Activated T-cell treated with anti-CD3 and anti-CD28 coated beads, Interleukin-2, amount 50 U/mL, for 4 hours (primary cell): ENCODE data around the gene GLMP. TPM values are rescaled to one million over a fixed set of nuclear protein-coding genes. Genes with fewer than 3 reads are reported as not detected.
A peak's percentile ranks its signal among the peaks of the same experiment; 100 is the strongest.

ENCODE experiments used
- ATAC-seq, 2 donors: fragments of 200-7000 bp; cut with Tn5 transposase; one replicate each; pipeline ENCODE4 v1.10.0; 2021
- DNase-seq: peaks from one replicate; pipeline ENCODE4 v3.0.0-alpha.2; 2020
- H3K27me3 Mint-ChIP-seq: one replicate; pipeline ENCODE4 v1.8.0; 2021; ENCODE audit warnings: low read depth, mixed read lengths
- H3K36me3 Mint-ChIP-seq: one replicate; pipeline ENCODE4 v1.8.0; 2022; ENCODE audit warnings: mixed read lengths; ENCODE audit not compliant: insufficient read depth
- H3K4me1 Mint-ChIP-seq: one replicate; pipeline ENCODE4 v1.8.0; 2021; ENCODE audit warnings: low read depth, mixed read lengths
- H3K4me3 Mint-ChIP-seq: one replicate; pipeline ENCODE4 v1.8.0; 2021; ENCODE audit warnings: mild to moderate bottlenecking, moderate library complexity, mixed read lengths
- H3K9me3 Mint-ChIP-seq: one replicate; pipeline ENCODE4 v1.8.0; 2021; ENCODE audit warnings: mixed read lengths
- total RNA-seq, 3 donors: library from RNA; stranded (reverse); gene quantifications; one replicate each; pipeline ENCODE4 v1.2.1, GENCODE V29; 2021

GLMP gene
- total RNA-seq, 3 donors from 2014 or later: 12.6 to 15.8 (median 13.2) TPM

DNA sequence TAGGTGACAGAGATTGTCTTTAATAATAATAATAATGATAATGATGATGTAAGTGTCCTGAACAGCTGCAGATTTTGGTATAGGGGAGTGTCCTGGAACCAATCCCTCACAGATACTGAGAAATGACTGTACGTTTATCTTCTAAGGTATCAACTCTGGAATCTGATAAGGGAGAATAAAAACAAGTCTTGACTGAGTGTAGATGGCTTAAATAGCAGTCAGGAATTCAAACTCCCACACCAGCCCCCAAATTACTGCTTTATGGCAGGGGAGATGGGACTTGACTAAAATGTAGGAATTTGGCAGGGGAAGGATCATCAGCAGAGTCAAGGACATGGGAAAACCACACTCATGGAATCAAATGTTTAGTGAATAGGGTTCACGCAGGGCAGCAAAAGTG, 9.7 kb upstream of the GLMP start:
- Mint-ChIP-seq H3K36me3 (peaks cover 21% of the 10 kb centered on the region), H3K4me3 (no peak overlapping the region), H3K9me3 (no peaks in the 10 kb centered on the region)

DNA sequence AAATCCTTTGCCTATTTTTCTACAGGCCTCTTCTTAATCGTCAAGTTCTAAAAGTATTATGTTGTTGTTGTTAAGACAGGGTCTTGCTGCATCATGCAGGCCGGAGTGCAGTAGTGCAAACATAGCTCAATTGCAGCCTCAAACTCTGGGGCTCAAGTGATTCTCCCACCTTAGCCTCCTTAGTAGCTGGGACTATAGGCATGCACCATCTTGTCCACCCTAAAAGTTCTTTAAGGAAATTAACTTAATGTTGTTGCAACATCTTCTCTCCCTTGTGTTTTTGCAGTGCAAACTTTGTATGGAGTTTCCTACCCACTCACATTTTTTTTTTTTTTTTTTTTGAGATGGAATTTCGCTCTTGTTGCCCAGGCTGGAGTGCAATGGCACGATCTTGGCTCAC, 7.8 kb upstream of the GLMP start:
- Mint-ChIP-seq H3K27me3 (no peaks in the 10 kb centered on the region), H3K4me3 (no peak overlapping the region), H3K9me3 (no peaks in the 10 kb centered on the region), H3K36me3 (peaks cover 12% of the 10 kb centered on the region), H3K4me1 (no peaks in the 10 kb centered on the region)
- ATAC-seq (no peak), DNase-seq (no peak)

More for the DNA sequence above, 9.7 kb upstream of the GLMP start:
- Mint-ChIP-seq H3K4me1 (no peaks in the 10 kb centered on the region), H3K27me3 (no peaks in the 10 kb centered on the region)
- DNase-seq: no peak
- ATAC-seq: no peak

DNA sequence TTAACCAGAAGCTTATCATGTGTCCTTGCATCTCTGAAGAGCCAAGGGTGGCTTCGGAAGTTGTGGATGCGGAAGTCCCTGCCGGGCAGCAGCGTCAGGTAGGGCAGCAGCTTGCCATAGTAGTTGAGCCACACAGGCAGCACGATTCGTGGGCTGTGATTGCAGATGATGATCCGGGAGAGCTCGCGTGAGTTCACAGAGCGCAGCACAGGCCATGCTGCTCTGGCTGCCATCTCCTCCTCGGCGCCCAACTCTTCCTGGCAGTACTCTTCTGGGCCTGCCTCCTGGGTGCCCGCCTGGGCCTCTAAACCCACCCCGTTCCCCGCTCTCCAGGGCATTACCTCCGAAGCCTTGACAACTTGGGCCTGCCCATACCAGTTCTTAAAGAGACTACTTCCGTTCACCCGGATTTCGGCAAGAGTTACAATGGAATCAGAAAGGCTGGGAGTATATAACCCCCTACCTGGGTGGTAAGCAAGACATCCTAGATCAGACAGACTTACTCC, 3.4 kb upstream of the GLMP start, which contains the start of gene VHLL:
Gene VHLL (minus strand): TSS at position 456 of the 506 bp plus-strand sequence. CDS start 118 bp downstream, at position 338.
- ATAC-seq: no peak
- no peaks in the 10 kb centered on the region for H3K27me3 Mint-ChIP-seq
- no peaks in the 10 kb centered on the region for H3K9me3 Mint-ChIP-seq
- no peak within 1 kb of the TSS for H3K4me3 Mint-ChIP-seq
- DNase-seq: no peak
- H3K36me3 Mint-ChIP-seq: no peaks in the 10 kb centered on the region
- H3K4me1 Mint-ChIP-seq: peaks cover 18% of the 10 kb centered on the region

DNA sequence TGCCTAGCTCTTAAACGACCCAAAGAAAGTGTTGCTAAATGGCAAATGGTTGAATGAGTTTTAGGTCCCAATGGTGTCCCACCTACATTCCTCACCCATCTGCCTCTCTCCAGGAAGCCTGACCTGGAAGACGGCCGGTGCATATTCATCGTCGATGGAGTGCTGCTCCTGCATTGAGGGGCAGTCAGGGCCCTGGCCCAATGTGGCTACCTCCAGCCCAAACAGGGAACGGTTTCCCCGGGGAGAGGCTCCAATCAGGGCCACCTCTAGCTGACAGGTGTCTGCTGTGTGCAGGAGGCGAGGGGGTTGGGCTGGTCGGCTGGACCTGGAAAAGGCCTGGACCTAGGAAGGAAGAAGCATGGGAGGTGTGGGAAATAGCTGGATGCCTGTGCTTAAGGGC, 1.6 kb downstream of the GLMP start:
- no peaks in the 10 kb centered on the region for H3K27me3 Mint-ChIP-seq
- ATAC-seq (no peak), DNase-seq (no peak)
- peaks cover 18% of the 10 kb centered on the region for H3K4me1 Mint-ChIP-seq
- H3K36me3 Mint-ChIP-seq: peaks cover 10% of the 10 kb centered on the region
- no peaks in the 10 kb centered on the region for H3K9me3 Mint-ChIP-seq
- H3K4me3 Mint-ChIP-seq: no peak overlapping the region

DNA sequence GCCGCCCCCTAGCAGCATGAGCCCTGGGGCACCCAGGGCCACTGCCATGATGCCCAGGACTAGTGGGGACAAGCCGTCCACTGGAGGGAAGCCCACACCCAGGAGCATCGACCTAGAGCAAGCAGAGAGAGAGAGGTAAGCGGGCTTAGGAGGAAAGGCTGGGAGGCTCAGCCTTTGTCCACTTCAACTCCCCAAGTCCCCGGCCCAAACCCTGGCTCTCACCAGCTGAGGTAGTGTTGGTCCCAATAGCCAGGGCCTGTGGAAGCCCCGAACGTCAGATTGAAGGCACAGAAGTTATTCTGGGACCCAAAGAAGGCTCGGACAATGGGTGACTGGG, 2.4 kb downstream of the GLMP start:
- Mint-ChIP-seq H3K4me3 (no peak overlapping the region), H3K27me3 (no peaks in the 10 kb centered on the region), H3K36me3 (peaks cover 13% of the 10 kb centered on the region), H3K4me1 (peaks cover 18% of the 10 kb centered on the region), H3K9me3 (no peaks in the 10 kb centered on the region)
- ATAC-seq: no peak
- DNase-seq: no peak

DNA sequence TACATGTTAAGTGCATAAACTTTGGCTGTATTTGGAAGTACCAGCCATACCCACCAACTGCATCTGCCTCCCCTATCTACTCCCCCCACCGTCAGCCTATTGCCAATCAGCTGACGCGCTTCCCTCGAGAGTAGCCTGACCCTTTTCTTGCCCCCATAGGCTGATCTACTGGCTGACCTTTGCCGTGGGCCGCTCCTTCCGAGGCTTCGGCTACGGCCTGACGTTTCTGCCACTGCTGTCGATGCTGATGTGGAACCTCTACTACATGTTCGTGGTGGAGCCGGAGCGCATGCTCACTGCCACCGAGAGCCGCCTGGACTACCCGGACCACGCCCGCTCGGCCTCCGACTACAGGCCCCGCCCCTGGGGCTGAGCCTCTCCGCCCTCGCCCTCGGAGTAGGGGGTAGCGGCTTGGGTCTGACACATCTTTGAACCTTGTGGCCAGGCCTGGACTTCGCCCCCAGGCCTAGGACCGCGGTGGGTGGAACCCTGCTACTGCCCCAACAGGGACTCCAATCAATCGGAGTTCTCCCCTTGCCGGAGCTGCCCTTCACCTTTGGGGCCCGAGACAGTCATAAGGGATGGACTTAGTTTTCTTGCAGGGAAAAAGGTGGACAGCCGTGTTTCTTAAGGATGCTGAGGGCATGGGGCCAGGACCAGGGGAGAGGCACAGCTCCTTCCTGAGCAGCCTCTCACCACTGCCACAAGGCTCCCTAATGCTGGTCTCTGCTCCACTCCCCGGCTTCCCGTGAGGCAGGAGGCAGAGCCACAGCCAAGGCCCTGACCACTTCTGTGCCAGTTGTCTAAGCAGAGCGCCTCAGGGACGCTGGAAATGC, 4.0 kb downstream of the GLMP start:
- Mint-ChIP-seq H3K36me3 (peaks cover 13% of the 10 kb centered on the region), H3K27me3 (no peaks in the 10 kb centered on the region), H3K9me3 (no peaks in the 10 kb centered on the region), H3K4me1 (peaks cover 18% of the 10 kb centered on the region), H3K4me3 (no peak overlapping the region)
- DNase-seq (no peak), ATAC-seq (peak; percentile 34 to 49)

DNA sequence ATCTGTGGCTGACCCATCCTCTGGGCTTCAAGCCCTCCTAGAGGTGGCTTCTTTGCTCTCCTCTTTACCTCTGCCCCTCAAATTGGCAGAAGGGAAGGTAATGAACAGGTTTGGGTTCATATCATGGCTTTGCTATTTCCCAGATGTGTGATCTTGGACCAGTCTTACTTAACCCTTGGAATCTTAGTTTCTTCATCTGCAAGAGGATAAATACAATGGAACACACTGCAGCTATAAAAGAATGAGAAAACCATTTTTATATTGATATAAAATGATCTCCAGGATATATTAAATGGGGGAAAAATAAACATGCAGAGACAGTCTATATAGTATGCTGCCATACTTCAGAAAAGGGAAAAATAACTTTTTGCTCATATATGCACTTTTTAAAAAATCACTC, 5.6 kb downstream of the GLMP start:
- ATAC-seq: no peak
- H3K4me1 Mint-ChIP-seq: peaks cover 7% of the 10 kb centered on the region
- no peak overlapping the region for H3K4me3 Mint-ChIP-seq
- H3K36me3 Mint-ChIP-seq: peaks cover 16% of the 10 kb centered on the region
- no peaks in the 10 kb centered on the region for H3K9me3 Mint-ChIP-seq
- DNase-seq: no peak
- no peaks in the 10 kb centered on the region for H3K27me3 Mint-ChIP-seq

DNA sequence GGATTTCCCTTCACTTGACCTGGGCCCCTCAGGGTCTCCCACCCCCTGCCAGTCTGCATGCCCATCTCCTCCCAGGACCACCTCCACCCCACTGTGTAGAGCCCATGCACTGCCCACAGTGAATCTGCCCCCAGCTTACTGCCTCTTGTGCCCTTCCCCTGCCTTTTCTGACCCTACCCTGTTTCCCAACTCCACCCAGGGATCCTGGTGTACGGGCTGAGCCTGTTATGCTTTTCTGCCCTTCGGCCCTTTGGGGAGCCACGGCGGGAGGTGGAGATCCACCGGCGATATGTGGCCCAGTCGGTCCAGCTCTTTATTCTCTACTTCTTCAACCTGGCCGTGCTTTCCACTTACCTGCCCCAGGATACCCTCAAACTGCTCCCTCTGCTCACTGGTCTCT, 9.4 kb downstream of the GLMP start:
- peaks cover 14% of the 10 kb centered on the region for H3K36me3 Mint-ChIP-seq
- H3K4me1 Mint-ChIP-seq: peaks cover 23% of the 10 kb centered on the region
- no peaks in the 10 kb centered on the region for H3K9me3 Mint-ChIP-seq
- H3K27me3 Mint-ChIP-seq: no peaks in the 10 kb centered on the region
- no peak for ATAC-seq
- no peak for DNase-seq
- H3K4me3 Mint-ChIP-seq: no peak overlapping the region

DNA sequence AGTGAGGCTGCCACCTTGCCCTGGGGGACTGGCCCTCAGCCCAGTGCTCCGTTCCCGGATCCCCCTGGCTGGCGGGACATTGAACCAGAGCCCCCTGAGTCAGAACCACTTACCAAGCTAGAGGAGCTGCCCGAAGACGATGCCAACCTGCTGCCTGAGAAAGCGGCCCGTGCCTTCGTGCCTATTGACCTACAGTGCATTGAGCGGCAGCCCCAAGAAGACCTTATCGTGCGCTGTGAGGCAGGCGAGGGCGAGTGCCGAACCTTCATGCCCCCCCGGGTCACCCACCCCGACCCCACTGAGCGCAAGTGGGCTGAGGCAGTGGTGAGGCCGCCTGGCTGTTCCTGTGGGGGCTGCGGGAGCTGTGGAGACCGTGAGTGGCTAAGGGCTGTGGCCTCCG, 10.0 kb downstream of the GLMP start:
- Mint-ChIP-seq H3K4me3 (no peak overlapping the region), H3K36me3 (peaks cover 12% of the 10 kb centered on the region), H3K9me3 (no peaks in the 10 kb centered on the region), H3K4me1 (peaks cover 29% of the 10 kb centered on the region), H3K27me3 (no peaks in the 10 kb centered on the region)
- DNase-seq: no peak
- ATAC-seq: no peak

DNA sequence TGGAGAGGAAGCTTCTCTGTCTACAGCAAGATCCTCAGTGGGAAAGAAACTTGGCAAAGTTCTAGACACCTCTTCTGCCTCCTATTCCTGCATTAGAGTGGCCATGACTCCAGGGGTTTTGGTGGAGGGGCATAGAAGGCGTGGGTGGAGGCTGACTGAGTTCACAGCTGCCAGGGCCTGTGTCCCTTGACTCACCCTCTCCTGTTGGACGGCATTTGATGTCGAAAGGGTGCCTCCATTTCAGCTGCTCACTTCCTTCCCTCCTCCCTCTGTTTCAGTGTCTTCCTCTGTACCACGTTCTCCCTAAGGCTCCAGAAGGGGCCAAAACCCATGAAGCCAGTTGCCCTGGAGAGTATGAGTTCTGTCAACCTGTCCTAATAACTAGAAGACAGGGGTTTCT, 10.7 kb downstream of the GLMP start:
- Mint-ChIP-seq H3K27me3 (no peaks in the 10 kb centered on the region), H3K4me3 (no peak overlapping the region), H3K4me1 (peaks cover 34% of the 10 kb centered on the region), H3K9me3 (no peaks in the 10 kb centered on the region), H3K36me3 (peaks cover 11% of the 10 kb centered on the region)
- ATAC-seq: no peak
- DNase-seq: no peak

DNA sequence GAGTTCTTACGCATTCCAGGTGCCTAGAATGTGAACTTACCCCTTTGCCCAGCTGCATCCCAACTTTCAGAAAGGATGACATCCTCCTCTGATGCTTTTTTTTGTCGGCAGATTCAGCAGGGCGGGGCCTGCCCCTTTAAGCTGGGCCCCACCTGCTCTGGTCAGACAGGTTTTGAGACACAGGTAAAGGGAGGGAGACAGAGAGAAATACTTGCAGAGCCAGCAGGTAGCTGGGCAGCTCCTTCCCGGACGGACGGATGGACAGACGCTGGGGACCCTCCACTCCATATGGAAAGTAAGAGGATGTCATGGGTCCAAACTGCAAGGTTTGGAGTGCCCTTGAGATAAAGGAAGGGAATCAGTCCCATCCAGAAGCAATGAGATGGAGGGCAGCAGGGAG, 11.4 kb downstream of the GLMP start, which contains the start of gene TMEM79:
Gene TMEM79 (plus strand): TSS at position 214 of the 400 bp plus-strand sequence. CDS start 902 bp downstream, outside the sequence.
- DNase-seq: no peak
- Mint-ChIP-seq H3K27me3 (no peaks in the 10 kb centered on the region), H3K4me3 (peak within 1 kb of the TSS; percentile 98), H3K4me1 (peaks cover 34% of the 10 kb centered on the region), H3K9me3 (no peaks in the 10 kb centered on the region), H3K36me3 (peaks cover 9% of the 10 kb centered on the region)
- no peak for ATAC-seq

DNA sequence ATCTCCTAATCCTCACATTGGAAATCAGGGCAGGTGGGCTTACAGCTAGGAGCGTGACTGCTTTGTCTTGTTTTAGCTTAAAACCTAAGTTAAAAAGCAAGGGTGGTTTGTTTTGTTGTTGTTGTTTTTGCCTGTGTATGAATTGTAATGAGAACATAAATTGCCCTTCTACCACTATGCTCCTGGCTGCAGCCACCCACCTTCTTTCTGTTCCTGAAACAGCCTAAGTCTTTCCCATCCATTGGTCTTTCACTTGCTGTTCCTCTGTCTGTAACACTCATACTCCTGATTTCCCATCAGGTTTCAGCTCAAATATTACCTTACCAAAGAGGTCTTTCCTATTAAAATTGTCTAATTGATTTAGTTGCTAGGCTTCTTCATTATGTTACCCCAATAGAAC, 12.0 kb downstream of the GLMP start:
- DNase-seq (no peak), ATAC-seq (no peak)
- Mint-ChIP-seq H3K27me3 (no peaks in the 10 kb centered on the region), H3K4me3 (peak overlapping the region; percentile 98), H3K4me1 (peaks cover 34% of the 10 kb centered on the region), H3K36me3 (peaks cover 7% of the 10 kb centered on the region), H3K9me3 (no peaks in the 10 kb centered on the region)

DNA sequence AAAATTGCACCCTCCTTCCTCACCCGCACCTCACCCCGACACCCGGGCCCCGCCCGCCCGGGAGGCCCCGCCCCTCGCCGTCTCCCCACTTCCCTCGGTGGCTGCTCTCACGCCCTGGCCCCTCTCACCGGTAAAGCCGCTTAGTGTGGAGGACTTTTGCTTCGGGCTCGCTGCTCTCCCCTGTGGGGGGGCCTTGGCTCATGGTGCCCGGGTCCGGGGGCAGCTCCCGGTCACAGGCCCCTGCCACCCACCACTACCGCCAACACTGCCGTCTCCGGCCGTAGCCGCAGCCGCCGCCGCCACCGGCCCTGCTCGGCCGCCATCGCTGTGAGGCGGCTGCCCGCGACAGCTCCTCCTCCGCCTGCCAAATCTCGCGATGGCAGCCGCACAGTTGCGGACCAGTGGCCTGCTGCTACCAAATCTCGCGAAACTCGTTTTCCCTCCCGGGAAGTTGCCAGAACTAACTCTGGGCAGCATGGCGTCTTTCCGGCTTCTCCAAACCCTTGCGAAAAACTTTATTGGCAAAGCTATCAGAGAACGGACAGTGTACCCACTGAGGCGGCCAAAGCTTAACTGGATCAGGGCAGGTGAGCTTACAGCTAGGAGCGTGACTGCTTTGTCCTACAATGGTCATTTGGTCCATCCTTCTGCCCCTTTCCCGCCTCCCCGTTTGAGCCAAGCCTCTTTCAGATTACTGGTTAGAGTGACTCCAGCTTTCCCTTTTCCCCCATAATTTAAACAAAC, 12.8 kb downstream of the GLMP start, which contains the start of gene SMG5:
Gene SMG5 (minus strand): TSS at position 347 of the 744 bp plus-strand sequence. CDS start 145 bp downstream, at position 202.
- no peaks in the 10 kb centered on the region for H3K27me3 Mint-ChIP-seq
- H3K4me3 Mint-ChIP-seq: peak within 1 kb of the TSS; percentile 98
- peaks cover 15% of the 10 kb centered on the region for H3K36me3 Mint-ChIP-seq
- peak; percentile 91 to 95 for ATAC-seq
- peaks cover 34% of the 10 kb centered on the region for H3K4me1 Mint-ChIP-seq
- DNase-seq: peak; percentile 93
- no peaks in the 10 kb centered on the region for H3K9me3 Mint-ChIP-seq

DNA sequence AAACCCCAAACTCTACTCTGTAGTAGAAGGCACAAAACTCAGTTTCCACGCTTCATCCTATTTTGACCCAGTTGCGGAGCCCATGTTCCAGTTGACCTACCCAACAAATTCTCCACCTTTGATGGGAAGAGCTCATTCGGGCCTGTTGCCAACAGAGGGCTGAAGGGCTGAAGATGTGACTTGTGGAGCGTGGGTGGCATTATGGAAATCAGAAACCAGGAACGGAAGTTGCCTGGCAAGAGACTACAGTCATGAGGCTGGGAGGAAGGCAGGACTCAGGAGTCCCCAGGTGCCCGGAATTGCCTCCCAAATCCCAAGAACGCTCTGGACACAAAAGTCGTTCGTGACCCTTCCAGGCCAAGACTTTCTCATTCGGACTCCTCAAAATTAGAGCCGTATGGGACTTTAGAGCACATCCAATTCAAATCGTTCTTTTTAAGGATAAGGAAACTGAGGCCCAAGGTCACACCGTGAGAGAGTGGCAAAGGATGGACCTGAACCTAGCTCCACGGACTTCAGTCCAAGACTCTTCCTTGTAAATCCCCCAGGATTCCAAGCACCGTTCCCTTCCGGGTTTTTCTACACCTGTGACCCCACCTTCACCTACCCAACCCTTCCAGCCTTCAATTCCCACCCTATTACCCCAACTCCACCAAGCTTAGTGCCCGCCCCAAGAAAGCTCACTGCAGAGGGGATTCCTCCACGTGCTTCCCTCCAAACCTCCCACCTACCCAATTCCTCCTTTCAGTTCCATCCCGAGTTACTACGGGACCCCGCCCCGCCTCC, 13.6 kb downstream of the GLMP start:
- no peak for ATAC-seq
- Mint-ChIP-seq H3K9me3 (no peaks in the 10 kb centered on the region), H3K4me3 (peak overlapping the region; percentile 98), H3K4me1 (peaks cover 34% of the 10 kb centered on the region), H3K27me3 (no peaks in the 10 kb centered on the region), H3K36me3 (peaks cover 22% of the 10 kb centered on the region)
- no peak for DNase-seq
